ENCODE results near the gene G3BP1.

The G3BP1 gene

DNA sequence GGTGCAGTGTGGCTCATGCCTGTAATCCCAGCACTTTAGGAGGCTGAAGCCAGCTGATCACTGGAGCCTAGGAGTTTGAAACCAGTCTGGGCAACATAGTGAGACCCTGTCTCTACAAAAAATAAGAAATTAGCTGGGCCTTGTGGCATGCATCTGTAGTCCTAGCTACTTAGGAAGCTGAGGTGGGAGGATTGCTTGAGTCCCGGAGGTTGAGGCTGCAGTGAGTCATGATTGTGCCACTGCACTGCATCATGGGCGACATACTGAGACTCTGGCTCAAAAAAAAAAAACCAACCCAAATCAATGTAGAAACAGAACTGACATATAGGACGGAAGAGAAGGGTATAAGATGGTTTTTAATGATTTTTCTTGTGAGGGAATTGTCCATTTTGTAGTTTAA is 27.7 kb downstream of the G3BP1 start:
- H3K36me3 ChIP-seq (ENCODE audit: control insufficient read depth in 4 of 4, insufficient read depth in 4 of 4, low read length in 3 of 4): peaks cover 23 to 91% (median 68%) of the 10 kb centered on the region in 4 experiments
- no peaks in the 10 kb centered on the region for H3K27me3 ChIP-seq (replicated peaks in 2 of 5; ENCODE audit: control insufficient read depth in 4 of 5, insufficient read depth in 5 of 5, low read length in 4 of 5)
- H3K4me3 ChIP-seq (ENCODE audit: control insufficient read depth in 1 of 7, extremely low read depth in 1 of 7, insufficient read depth in 4 of 7, low read depth in 2 of 7, low read length in 6 of 7): no peak overlapping the region
- no peak overlapping the region for H3K27ac ChIP-seq (ENCODE audit: insufficient read depth in 1 of 2, low read depth in 1 of 2, low read length in 2 of 2, poor library complexity in 1 of 2, severe bottlenecking in 2 of 2)
- H3K4me1 ChIP-seq (ENCODE audit: control extremely low read depth in 1 of 4, control insufficient read depth in 4 of 4, insufficient read depth in 4 of 4, low read length in 3 of 4): no peaks in the 10 kb centered on the region
- WGBS (ENCODE audit: insufficient coverage): no CpG with 5 or more reads among the region's 3 CpGs
- POLR2A ChIA-PET: no interaction called here
- CTCF ChIA-PET: interaction anchor here (0.9 to 1.1 kb wide), 2 partner anchors 15 to 27 kb away, joined by 3 to 4 read pairs; partner anchors contain the start of gene G3BP1
- no peak for DNase-seq
- H3K9me3 ChIP-seq (ENCODE audit: control extremely low read depth in 1 of 5, control insufficient read depth in 4 of 5, insufficient read depth in 2 of 5, low read depth in 1 of 5, low read length in 4 of 5): no peaks in the 10 kb centered on the region

DNA sequence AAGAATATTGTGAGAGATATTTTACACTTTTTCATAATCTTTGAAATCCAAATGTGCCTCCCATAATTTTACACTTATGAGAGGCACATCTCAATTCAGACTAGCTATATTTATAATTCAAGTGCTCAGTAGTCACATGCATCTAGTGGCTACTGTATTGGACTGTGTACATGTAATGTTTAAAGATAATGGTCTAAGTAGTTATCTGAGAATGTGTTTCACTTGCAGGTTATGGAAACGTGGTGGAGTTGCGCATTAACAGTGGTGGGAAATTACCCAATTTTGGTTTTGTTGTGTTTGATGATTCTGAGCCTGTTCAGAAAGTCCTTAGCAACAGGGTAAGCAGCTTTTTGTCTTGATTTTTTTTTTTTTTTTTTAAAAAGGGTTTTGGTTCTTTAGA is 28.8 kb downstream of the G3BP1 start:
- peak in 2 of 3 donors; percentile 24 for DNase-seq
- Histone ChIP-seq H3K9me3 (ENCODE audit: control extremely low read depth in 1 of 5, control insufficient read depth in 4 of 5, insufficient read depth in 2 of 5, low read depth in 1 of 5, low read length in 4 of 5) (no peaks in the 10 kb centered on the region), H3K27me3 (replicated peaks in 2 of 5; ENCODE audit: control insufficient read depth in 4 of 5, insufficient read depth in 5 of 5, low read length in 4 of 5) (no peaks in the 10 kb centered on the region), H3K27ac (ENCODE audit: insufficient read depth in 1 of 2, low read depth in 1 of 2, low read length in 2 of 2, poor library complexity in 1 of 2, severe bottlenecking in 2 of 2) (no peak overlapping the region), H3K36me3 (ENCODE audit: control insufficient read depth in 4 of 4, insufficient read depth in 4 of 4, low read length in 3 of 4) (peaks cover 19 to 88% (median 64%) of the 10 kb centered on the region in 4 experiments), H3K4me3 (ENCODE audit: control insufficient read depth in 1 of 7, extremely low read depth in 1 of 7, insufficient read depth in 4 of 7, low read depth in 2 of 7, low read length in 6 of 7) (no peak overlapping the region), H3K4me1 (ENCODE audit: control extremely low read depth in 1 of 4, control insufficient read depth in 4 of 4, insufficient read depth in 4 of 4, low read length in 3 of 4) (no peaks in the 10 kb centered on the region)
- WGBS (ENCODE audit: insufficient coverage): 100% methylated on average over 1 of the region's 2 CpGs
- POLR2A ChIA-PET: no interaction called here
- CTCF ChIA-PET: interaction anchor here (0.6 to 0.8 kb wide), 3 partner anchors 11 to 163 kb away, joined by 3 read pairs; no protein-coding TSS in a partner anchor

DNA sequence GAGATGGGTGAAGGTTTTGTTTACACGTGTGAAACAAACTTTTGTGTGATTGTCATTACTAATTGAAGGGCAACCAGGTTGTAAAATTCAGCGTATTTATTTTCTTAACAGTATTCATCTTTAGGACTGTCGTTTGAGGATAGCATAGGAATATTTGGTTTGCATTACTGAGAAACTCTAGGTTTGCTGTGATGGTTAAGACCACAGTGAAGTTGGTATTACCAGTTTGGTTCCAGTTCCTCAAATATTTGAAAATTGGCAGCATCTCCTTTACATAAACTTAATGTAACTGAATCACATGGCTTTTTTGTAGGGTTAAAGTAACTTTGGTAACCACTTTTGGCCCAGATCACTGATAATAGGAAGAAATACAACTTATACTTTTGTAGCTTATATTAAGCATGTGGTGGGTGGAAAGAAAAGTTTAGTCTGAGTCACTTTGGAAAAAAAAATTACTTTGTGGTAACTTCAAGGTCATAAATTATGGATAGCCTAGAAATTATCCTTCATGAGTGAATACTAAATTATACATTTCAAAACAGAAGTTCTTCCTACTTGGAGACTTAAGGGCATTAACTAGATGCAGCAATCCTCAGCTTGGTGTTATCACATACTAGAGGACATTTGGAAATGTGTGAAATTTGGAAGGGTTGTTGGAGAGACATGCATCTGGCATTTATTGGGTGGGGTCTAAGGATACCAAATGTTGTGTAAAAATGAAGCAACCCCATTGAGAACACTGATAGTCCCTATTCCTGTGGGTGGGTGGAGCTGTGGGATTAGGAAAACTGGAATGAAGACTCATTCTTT is 33.9 kb downstream of the G3BP1 start:
- ChIA-PET POLR2A (no interaction called here), CTCF (interaction anchor here (1.6 kb wide), 1 partner anchor 10 kb away, joined by 4 read pairs; no protein-coding TSS in a partner anchor)
- no peak overlapping the region for H3K27ac ChIP-seq (ENCODE audit: insufficient read depth in 1 of 2, low read depth in 1 of 2, low read length in 2 of 2, poor library complexity in 1 of 2, severe bottlenecking in 2 of 2)
- H3K4me1 ChIP-seq (ENCODE audit: control extremely low read depth in 1 of 4, control insufficient read depth in 4 of 4, insufficient read depth in 4 of 4, low read length in 3 of 4): peaks cover 0 to 2% (median 0%) of the 10 kb centered on the region in 4 experiments
- H3K36me3 ChIP-seq (ENCODE audit: control insufficient read depth in 4 of 4, insufficient read depth in 4 of 4, low read length in 3 of 4): peaks cover 20 to 82% (median 54%) of the 10 kb centered on the region in 4 experiments
- peak; percentile 26 to 38 (median 29) for DNase-seq
- H3K9me3 ChIP-seq (ENCODE audit: control extremely low read depth in 1 of 5, control insufficient read depth in 4 of 5, insufficient read depth in 2 of 5, low read depth in 1 of 5, low read length in 4 of 5): no peaks in the 10 kb centered on the region
- H3K4me3 ChIP-seq (ENCODE audit: control insufficient read depth in 1 of 7, extremely low read depth in 1 of 7, insufficient read depth in 4 of 7, low read depth in 2 of 7, low read length in 6 of 7): no peak overlapping the region
- H3K27me3 ChIP-seq (replicated peaks in 2 of 5; ENCODE audit: control insufficient read depth in 4 of 5, insufficient read depth in 5 of 5, low read length in 4 of 5): no peaks in the 10 kb centered on the region
- 100% methylated on average over 2 of the region's 3 CpGs for WGBS (ENCODE audit: insufficient coverage)

DNA sequence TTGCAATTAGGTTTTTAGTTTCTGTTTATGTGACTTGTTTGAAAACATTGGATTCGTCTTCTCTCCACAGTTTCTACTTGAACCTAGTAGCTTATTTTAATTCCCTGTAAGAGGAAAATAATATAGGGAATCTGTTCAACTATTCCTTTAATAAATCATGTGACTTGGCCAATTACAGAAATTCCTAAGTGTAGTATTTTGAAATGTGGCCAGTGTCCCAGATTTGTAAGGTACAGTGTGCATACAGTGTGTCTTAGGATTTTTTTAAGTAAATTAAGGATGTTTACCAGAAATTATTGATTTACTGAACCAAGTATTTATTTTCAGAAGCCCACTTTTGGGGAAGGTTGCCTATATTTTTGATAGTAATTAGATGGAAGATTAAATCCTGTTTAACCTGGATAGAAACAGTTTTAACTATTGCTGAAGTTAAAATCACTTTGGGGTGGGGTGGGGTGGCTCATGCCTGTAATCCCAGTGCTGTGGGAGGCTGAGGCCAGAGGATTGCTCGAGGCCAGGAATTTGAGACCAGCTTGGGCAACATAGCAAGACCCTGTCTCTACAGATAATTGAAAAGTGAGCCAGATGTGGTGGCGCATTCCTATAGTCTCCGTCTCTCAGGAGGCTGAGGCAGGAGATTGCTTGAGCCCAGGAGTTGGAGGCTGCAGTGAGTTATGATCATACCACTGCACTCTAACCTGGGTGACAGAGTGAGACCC is 36.9 kb downstream of the G3BP1 start:
- POLR2A ChIA-PET: no interaction called here
- Histone ChIP-seq H3K27me3 (replicated peaks in 2 of 5; ENCODE audit: control insufficient read depth in 4 of 5, insufficient read depth in 5 of 5, low read length in 4 of 5) (no peaks in the 10 kb centered on the region), H3K4me3 (ENCODE audit: control insufficient read depth in 1 of 7, extremely low read depth in 1 of 7, insufficient read depth in 4 of 7, low read depth in 2 of 7, low read length in 6 of 7) (no peak overlapping the region), H3K9me3 (ENCODE audit: control extremely low read depth in 1 of 5, control insufficient read depth in 4 of 5, insufficient read depth in 2 of 5, low read depth in 1 of 5, low read length in 4 of 5) (no peaks in the 10 kb centered on the region), H3K4me1 (ENCODE audit: control extremely low read depth in 1 of 4, control insufficient read depth in 4 of 4, insufficient read depth in 4 of 4, low read length in 3 of 4) (peaks cover 0 to 2% (median 0%) of the 10 kb centered on the region in 4 experiments), H3K27ac (ENCODE audit: insufficient read depth in 1 of 2, low read depth in 1 of 2, low read length in 2 of 2, poor library complexity in 1 of 2, severe bottlenecking in 2 of 2) (no peak overlapping the region), H3K36me3 (ENCODE audit: control insufficient read depth in 4 of 4, insufficient read depth in 4 of 4, low read length in 3 of 4) (peaks cover 29 to 82% (median 59%) of the 10 kb centered on the region in 4 experiments)
- WGBS (ENCODE audit: insufficient coverage): 97% methylated on average over 3 of the region's 4 CpGs
- DNase-seq: no peak
- CTCF ChIA-PET: no interaction called here

DNA sequence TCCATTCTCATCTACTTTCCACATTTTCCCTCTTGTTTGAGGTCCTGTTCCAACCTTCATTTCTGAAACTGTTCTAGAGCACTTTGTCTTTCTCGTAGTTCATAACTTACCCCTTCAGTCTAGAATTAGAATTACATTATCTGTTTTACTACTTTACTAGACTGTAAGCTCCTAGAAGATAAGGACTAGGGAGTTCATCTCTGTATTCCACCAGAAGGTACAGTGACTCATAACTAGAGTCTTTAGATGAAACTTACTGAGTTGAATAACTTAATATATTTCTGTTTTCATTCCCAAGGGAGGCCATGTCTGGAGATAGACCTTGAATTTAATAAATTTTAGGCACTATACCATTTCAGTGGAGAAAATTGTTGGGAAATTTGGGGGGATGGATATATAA is 38.7 kb downstream of the G3BP1 start:
- ChIA-PET CTCF (no interaction called here), POLR2A (no interaction called here)
- Histone ChIP-seq H3K4me3 (ENCODE audit: control insufficient read depth in 1 of 7, extremely low read depth in 1 of 7, insufficient read depth in 4 of 7, low read depth in 2 of 7, low read length in 6 of 7) (no peak overlapping the region), H3K27ac (ENCODE audit: insufficient read depth in 1 of 2, low read depth in 1 of 2, low read length in 2 of 2, poor library complexity in 1 of 2, severe bottlenecking in 2 of 2) (no peak overlapping the region), H3K27me3 (replicated peaks in 2 of 5; ENCODE audit: control insufficient read depth in 4 of 5, insufficient read depth in 5 of 5, low read length in 4 of 5) (no peaks in the 10 kb centered on the region), H3K4me1 (ENCODE audit: control extremely low read depth in 1 of 4, control insufficient read depth in 4 of 4, insufficient read depth in 4 of 4, low read length in 3 of 4) (peaks cover 0 to 2% (median 0%) of the 10 kb centered on the region in 4 experiments), H3K36me3 (ENCODE audit: control insufficient read depth in 4 of 4, insufficient read depth in 4 of 4, low read length in 3 of 4) (peaks cover 29 to 80% (median 54%) of the 10 kb centered on the region in 4 experiments), H3K9me3 (ENCODE audit: control extremely low read depth in 1 of 5, control insufficient read depth in 4 of 5, insufficient read depth in 2 of 5, low read depth in 1 of 5, low read length in 4 of 5) (no peaks in the 10 kb centered on the region)
- no CpG with 5 or more reads among the region's 1 CpG for WGBS (ENCODE audit: insufficient coverage)
- no peak for DNase-seq

DNA sequence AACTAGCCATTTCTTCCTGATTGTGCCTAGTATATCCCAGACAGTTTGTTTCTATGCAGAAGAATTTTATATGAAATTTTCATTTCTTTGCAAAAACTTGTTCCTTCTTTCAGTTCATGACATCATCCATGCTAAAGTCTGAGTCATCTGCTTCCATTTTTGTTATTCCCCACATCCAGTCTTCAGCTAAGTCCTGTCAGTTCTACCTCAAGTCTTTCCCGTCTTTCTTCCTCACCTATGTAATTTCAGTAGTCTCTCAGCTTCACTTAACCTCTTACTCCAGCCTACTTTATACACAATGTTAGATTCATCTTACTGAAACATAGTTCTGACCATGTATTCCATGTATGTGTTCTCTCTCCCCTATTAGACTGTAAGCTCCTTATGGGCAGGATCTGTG is 39.1 kb downstream of the G3BP1 start:
- peaks cover 0 to under 1% (median 0%) of the 10 kb centered on the region in 4 experiments for H3K4me1 ChIP-seq (ENCODE audit: control extremely low read depth in 1 of 4, control insufficient read depth in 4 of 4, insufficient read depth in 4 of 4, low read length in 3 of 4)
- no peaks in the 10 kb centered on the region for H3K27me3 ChIP-seq (replicated peaks in 2 of 5; ENCODE audit: control insufficient read depth in 4 of 5, insufficient read depth in 5 of 5, low read length in 4 of 5)
- H3K4me3 ChIP-seq (ENCODE audit: control insufficient read depth in 1 of 7, extremely low read depth in 1 of 7, insufficient read depth in 4 of 7, low read depth in 2 of 7, low read length in 6 of 7): no peak overlapping the region
- ChIA-PET POLR2A (no interaction called here), CTCF (interaction anchor here (1.1 kb wide), 1 partner anchor 9 kb away, joined by 3 read pairs; no protein-coding TSS in a partner anchor)
- WGBS (ENCODE audit: insufficient coverage): 92% methylated on average over 1 of the region's 1 CpG
- no peak for DNase-seq
- no peaks in the 10 kb centered on the region for H3K9me3 ChIP-seq (ENCODE audit: control extremely low read depth in 1 of 5, control insufficient read depth in 4 of 5, insufficient read depth in 2 of 5, low read depth in 1 of 5, low read length in 4 of 5)
- H3K36me3 ChIP-seq (ENCODE audit: control insufficient read depth in 4 of 4, insufficient read depth in 4 of 4, low read length in 3 of 4): peaks cover 27 to 78% (median 53%) of the 10 kb centered on the region in 4 experiments
- no peak overlapping the region for H3K27ac ChIP-seq (ENCODE audit: insufficient read depth in 1 of 2, low read depth in 1 of 2, low read length in 2 of 2, poor library complexity in 1 of 2, severe bottlenecking in 2 of 2)

All from common myeloid progenitor, CD34-positive (primary cell).